SK-N-MC (cell line): Measurements from ENCODE around the gene PRIMPOL.
"Not testable (repeated sequence)": the region's sequence is repeated elsewhere in the genome, so short reads cannot be mapped to it uniquely, and the experiment has no call there.

Source experiments
- FOXP2 ChIP-seq: optimal IDR thresholded peaks from 2 replicates; pipeline ENCODE3; 2011; ENCODE audit warnings: mild to moderate bottlenecking, moderate library complexity; ENCODE audit not compliant: insufficient read depth; ENCODE audit errors: extremely low read length, control extremely low read depth
- POLR2AphosphoS5 ChIP-seq: IDR thresholded peaks from 2 replicates; pipeline ENCODE4 v1.6.1; 2012; ENCODE audit warnings: mild to moderate bottlenecking, low read depth, low read length, borderline replicate concordance

- TF ChIP-seq FOXP2, POLR2AphosphoS5: not testable (repeated sequence)
These were observed 25.0 kb upstream of the PRIMPOL start for GRCh38 chr4:184624504-184624903.
